ENCODE data around the gene NPR1. TPM values are rescaled to one million over a fixed set of nuclear protein-coding genes. Genes with fewer than 3 reads are reported as not detected.
"Not testable (repeated sequence)": the region's sequence is repeated elsewhere in the genome, so short reads cannot be mapped to it uniquely, and the experiment has no call there.

Gene NPR1
- total and polyA plus RNA-seq, 2 experiments from 2014 or later: 1.1 to 1.7 TPM

DNA sequence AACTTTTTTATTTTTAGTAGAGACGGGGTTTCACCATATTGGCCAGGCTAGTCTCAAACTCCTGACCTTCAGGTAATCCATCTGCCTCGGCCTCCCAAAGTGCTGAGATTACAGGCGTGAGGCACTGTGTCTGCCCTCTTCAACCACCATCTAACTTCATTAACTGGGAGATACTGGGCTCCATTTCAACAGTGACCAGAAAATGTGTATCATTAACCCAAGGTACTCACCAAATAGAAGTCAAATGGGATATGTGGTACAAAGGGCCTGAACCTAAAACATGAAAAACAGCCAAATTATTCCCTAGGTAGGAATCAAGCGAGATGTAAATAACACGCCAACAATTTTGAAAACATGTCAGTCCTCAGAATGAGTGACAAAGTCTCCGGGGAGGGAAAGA, 8.9 kb upstream of the NPR1 start:
- Histone ChIP-seq H3K4me3 (peak overlapping the region; percentile 76), H3K27ac (no peak overlapping the region), H3K9me3 (ENCODE audit: low read depth) (no peaks in the 10 kb centered on the region), H3K27me3 (no peaks in the 10 kb centered on the region), H3K4me1 (ENCODE audit: low read depth) (peaks cover 5% of the 10 kb centered on the region), H3K36me3 (peaks cover 47% of the 10 kb centered on the region)
- DNase-seq (ENCODE audit: low read depth in 1 of 2, low spot score in 1 of 2): no peak
- TF ChIP-seq, protein P1, sequence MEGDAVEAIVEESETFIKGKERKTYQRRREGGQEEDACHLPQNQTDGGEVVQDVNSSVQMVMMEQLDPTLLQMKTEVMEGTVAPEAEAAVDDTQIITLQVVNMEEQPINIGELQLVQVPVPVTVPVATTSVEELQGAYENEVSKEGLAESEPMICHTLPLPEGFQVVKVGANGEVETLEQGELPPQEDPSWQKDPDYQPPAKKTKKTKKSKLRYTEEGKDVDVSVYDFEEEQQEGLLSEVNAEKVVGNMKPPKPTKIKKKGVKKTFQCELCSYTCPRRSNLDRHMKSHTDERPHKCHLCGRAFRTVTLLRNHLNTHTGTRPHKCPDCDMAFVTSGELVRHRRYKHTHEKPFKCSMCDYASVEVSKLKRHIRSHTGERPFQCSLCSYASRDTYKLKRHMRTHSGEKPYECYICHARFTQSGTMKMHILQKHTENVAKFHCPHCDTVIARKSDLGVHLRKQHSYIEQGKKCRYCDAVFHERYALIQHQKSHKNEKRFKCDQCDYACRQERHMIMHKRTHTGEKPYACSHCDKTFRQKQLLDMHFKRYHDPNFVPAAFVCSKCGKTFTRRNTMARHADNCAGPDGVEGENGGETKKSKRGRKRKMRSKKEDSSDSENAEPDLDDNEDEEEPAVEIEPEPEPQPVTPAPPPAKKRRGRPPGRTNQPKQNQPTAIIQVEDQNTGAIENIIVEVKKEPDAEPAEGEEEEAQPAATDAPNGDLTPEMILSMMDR (IDR thresholded peaks at IDR 0.05; ENCODE audit: low read depth, low read length): no peak

DNA sequence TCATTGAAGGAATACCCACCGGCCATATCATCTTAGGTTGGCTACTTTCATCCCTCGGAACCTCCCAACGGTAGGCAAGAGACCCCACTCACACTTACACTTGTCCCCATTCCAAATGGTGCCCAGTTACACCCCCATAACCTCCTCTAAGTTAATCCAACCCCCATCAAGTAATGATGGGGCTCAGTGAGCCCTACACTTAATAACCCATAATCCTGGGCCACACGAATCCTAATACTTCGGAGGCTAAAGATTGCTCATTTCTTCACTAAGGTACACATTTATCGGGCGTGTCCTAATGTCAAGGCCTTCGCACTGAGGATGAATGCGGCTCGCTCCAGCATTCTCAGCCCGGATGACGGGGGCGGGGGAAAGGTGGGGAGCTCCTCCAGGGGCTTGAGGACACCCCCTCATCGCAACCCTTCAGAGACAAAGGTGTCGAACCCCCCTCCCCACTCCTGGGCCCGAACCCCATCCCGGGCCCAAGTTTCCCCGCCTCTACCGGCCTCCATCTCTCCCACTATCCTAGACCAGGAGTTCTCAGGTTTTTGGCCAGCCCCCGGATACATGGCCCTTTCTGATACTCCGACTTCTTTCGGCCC, 8.1 kb upstream of the NPR1 start:
- DNase-seq (ENCODE audit: low read depth in 1 of 2, low spot score in 1 of 2): no peak
- H3K9me3 ChIP-seq (ENCODE audit: low read depth): no peaks in the 10 kb centered on the region
- TF ChIP-seq, protein P1 (IDR thresholded peaks at IDR 0.05; ENCODE audit: low read depth, low read length): no peak
- peak overlapping the region; percentile 76 for H3K4me3 ChIP-seq
- no peaks in the 10 kb centered on the region for H3K27me3 ChIP-seq
- H3K27ac ChIP-seq: peak overlapping the region; percentile 86
- H3K4me1 ChIP-seq (ENCODE audit: low read depth): peaks cover 5% of the 10 kb centered on the region
- H3K36me3 ChIP-seq: peaks cover 39% of the 10 kb centered on the region

DNA sequence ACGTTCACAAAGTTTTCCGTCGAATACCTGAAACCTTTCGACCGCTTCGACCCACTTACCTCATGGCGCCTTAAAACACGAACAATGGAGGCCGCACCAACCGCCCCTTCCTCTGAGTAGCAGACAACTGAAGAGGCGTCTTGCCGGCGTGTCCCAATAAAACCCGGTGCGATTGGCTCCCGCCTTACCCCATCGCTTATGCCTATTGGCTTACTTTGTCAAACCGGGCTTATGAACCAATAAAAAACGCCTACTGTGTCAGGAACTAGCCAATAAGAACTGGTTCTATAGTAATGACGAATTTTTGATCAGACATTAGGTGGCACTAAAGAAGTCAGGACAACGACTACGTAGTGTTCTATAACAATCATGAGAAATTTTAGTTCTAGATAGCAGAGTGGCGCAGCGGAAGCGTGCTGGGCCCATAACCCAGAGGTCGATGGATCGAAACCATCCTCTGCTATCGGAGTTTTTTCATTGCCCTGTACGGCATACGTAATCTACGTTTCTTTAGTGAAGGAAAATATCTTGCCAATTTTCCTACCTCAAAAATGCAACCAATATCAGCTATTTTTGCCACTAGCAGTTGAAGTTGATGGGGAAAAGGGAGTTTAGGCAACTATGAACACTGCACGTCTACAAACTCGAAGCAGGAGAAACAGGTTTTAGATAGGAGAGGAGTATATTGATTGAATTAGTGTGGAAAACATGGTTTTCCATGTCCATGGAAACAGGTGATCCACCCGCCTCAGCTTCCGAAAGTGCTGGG, 7.4 kb upstream of the NPR1 start, which contains the start of gene ILF2:
Gene ILF2 (minus strand): TSS at position 135 of the 769 bp plus-strand sequence. CDS start 71 bp downstream, at position 64.
- Histone ChIP-seq H3K4me1 (ENCODE audit: low read depth) (peaks cover 5% of the 10 kb centered on the region), H3K9me3 (ENCODE audit: low read depth) (no peaks in the 10 kb centered on the region), H3K27ac (peak within 1 kb of the TSS; percentile 86), H3K36me3 (peaks cover 33% of the 10 kb centered on the region), H3K27me3 (no peaks in the 10 kb centered on the region), H3K4me3 (peak within 1 kb of the TSS; percentile 76)
- DNase-seq (ENCODE audit: low read depth in 1 of 2, low spot score in 1 of 2): peak; percentile 99 to 100
- TF ChIP-seq, protein P1 (IDR thresholded peaks at IDR 0.05; ENCODE audit: low read depth, low read length): peak; percentile 33

DNA sequence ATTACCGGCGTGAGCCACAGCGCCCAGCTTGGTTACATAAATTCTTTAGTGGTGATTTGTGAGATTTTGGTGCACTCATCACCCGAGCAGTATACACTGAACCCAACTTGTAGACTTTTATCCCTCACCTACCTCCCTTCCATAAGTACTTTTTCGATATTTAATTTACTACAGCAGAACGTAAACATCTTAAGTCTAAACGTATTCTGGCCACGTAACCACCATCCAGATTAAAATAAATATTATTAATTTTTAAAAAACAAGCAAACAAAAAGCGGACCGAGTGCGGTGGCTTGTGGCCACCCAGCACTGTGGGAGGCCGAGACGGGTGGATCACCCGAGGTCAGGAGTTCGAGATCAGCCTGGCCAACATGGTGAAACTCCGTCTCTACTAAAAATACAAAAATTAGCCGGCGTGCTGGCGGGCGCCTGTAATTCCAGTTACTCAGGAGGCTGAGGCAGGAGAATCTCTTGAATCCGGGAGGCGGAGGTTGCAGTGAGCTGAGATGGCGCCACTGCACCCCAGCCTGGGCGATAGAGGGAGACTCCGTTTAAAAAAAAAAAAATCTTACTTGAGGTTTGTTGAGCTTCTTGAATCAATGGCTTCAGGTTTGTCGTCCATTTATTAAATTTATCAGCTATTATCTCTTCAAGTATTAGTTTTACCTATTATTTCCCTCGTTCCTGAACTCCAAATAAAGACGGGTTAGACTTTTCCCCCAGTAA, 6.7 kb upstream of the NPR1 start:
- not testable (repeated sequence) for H3K27me3 ChIP-seq; DNase-seq (ENCODE audit: low read depth in 1 of 2, low spot score in 1 of 2); H3K4me1 ChIP-seq (ENCODE audit: low read depth); H3K9me3 ChIP-seq (ENCODE audit: low read depth)
- peak overlapping the region; percentile 70 for H3K4me3 ChIP-seq
- H3K27ac ChIP-seq: peak overlapping the region; percentile 84
- H3K36me3 ChIP-seq: peaks cover 25% of the 10 kb centered on the region

DNA sequence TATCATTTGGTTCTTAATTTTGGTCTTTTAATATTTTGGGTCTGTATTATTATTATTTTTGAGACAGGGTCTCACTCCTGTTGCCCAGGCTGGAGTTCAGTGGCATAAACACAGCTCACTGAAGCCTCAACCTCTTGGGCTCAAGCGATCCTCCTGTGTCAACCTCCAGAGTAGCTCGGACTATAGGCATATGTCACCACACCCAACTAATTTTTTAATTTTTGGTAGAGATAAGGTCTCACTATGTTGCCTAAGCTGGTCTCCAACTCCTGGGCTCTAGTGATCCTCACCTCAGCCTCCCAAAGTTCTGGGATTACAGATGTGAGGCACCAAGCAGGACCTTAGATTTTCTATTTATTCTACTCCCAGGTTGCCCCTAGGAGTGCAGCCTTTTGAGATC, 5.0 kb upstream of the NPR1 start:
- TF ChIP-seq, protein P1 (IDR thresholded peaks at IDR 0.05; ENCODE audit: low read depth, low read length): no peak
- Histone ChIP-seq H3K36me3 (peaks cover 8% of the 10 kb centered on the region), H3K27me3 (peaks cover 11% of the 10 kb centered on the region), H3K4me3 (no peak overlapping the region), H3K9me3 (ENCODE audit: low read depth) (no peaks in the 10 kb centered on the region), H3K27ac (no peak overlapping the region), H3K4me1 (ENCODE audit: low read depth) (peaks cover 8% of the 10 kb centered on the region)
- DNase-seq (ENCODE audit: low read depth in 1 of 2, low spot score in 1 of 2): no peak
